GM12878 (cell line): ENCODE measurements around the gene PIM2. TPM values are rescaled to one million over a fixed set of nuclear protein-coding genes. Genes with fewer than 3 reads are reported as not detected.

Experiments used
- ATAC-seq: fragments of 200-7000 bp; cut with Tn5 transposase; 3 replicates; pipeline ENCODE4 v1.9.1; 2020; ENCODE audit warnings: mild to moderate bottlenecking, moderate library complexity
- BruUV-seq: library from RNA; stranded (reverse); fragments of 400-500 nt; replicated peaks from 2 replicates; lab custom pipeline; 2021; lab: Mats Ljungman, UMichigan
- CTCF ChIA-PET: fragments of 300-600 bp; sonication (Branson Sonifier 250); formaldehyde crosslinking; extraction: SDS; loops from one replicate; lab custom pipeline; 2021; ENCODE audit warnings: inconsistent platforms; lab: Yijun Ruan, JAX
- POLR2A ChIA-PET: fragments of 350-600 bp; formaldehyde crosslinking; extraction: SDS; loops from one replicate; lab custom pipeline; 2021; ENCODE audit warnings: inconsistent platforms; lab: Charles Lee
- RAD21 ChIA-PET: fragments of 300-600 bp; sonication (Branson Sonifier 250); formaldehyde crosslinking; loops from one replicate; lab custom pipeline; 2023; ENCODE audit warnings: antibody characterized with exemption; ENCODE audit not compliant: unreplicated experiment; lab: Charles Lee
- SMC1A ChIA-PET: fragments of 300-600 bp; sonication (Branson Sonifier 250); formaldehyde crosslinking; loops from one replicate; lab custom pipeline; 2023; ENCODE audit not compliant: unreplicated experiment, uncharacterized antibody; lab: Charles Lee
- DNase-seq: peaks from one replicate; pipeline ENCODE4 v3.0.0-alpha.2; 2011; ENCODE audit warnings: low read depth, low spot score
- FAIRE-seq: peaks from 3 replicates; lab custom pipeline; 2011; peaks lifted over from hg19 to GRCh38; lab: Jason Lieb, UNC
- H2AFZ ChIP-seq: 2 replicates; pipeline ENCODE4 v1.6.0; 2011; ENCODE audit warnings: low read depth, low read length, control low read depth; ENCODE audit not compliant: control insufficient read depth
- H3K27ac ChIP-seq: 2 replicates; pipeline ENCODE4 v1.5.1; 2011; ENCODE audit warnings: control low read depth; ENCODE audit not compliant: control insufficient read depth, insufficient read depth
- H3K27me3 ChIP-seq, 2 experiments: replicated peaks in 1 of 2; 2 replicates each; pipeline versions ENCODE4 v1.6.0 to v1.6.1; 2011; ENCODE audit warnings: low read length in 1 of 2; ENCODE audit not compliant: control insufficient read depth in 2 of 2, insufficient read depth in 2 of 2
- H3K36me3 ChIP-seq, 2 experiments: 2 replicates each; pipeline ENCODE4 v1.5.1; 2011; ENCODE audit warnings: low read length in 1 of 2; ENCODE audit not compliant: control insufficient read depth in 2 of 2, insufficient read depth in 2 of 2
- H3K4me1 ChIP-seq: 2 replicates; pipeline ENCODE4 v1.6.1; 2011; ENCODE audit warnings: mild to moderate bottlenecking, low read length, moderate library complexity, mixed read lengths; ENCODE audit not compliant: control insufficient read depth, insufficient read depth
- H3K4me2 ChIP-seq: 2 replicates; pipeline ENCODE4 v1.6.0; 2011; ENCODE audit warnings: control low read depth; ENCODE audit not compliant: control insufficient read depth, insufficient read depth
- H3K4me3 ChIP-seq: fragments of 200-600 bp; sonication (generic); 2 replicates; pipeline ENCODE4 v1.5.1; 2016
- H3K79me2 ChIP-seq: 2 replicates; pipeline ENCODE4 v1.6.0; 2011; ENCODE audit warnings: low read length; ENCODE audit not compliant: control insufficient read depth, insufficient read depth
- H3K9ac ChIP-seq: 2 replicates; pipeline ENCODE4 v1.8.0; 2011; ENCODE audit warnings: low read length, control low read depth, mixed read lengths; ENCODE audit not compliant: control insufficient read depth, insufficient read depth
- H3K9me3 ChIP-seq: replicated peaks from 3 replicates; pipeline ENCODE4 v1.5.1; 2011; ENCODE audit warnings: mild to moderate bottlenecking, low read length; ENCODE audit not compliant: control insufficient read depth, insufficient read depth
- H4K20me1 ChIP-seq: 2 replicates; pipeline ENCODE4 v1.6.0; 2011; ENCODE audit not compliant: control insufficient read depth, insufficient read depth
- CEBPZ ChIP-seq: fragments of 150-350 bp; IDR thresholded peaks from 2 replicates; pipeline ENCODE4 v1.6.1; 2016; ENCODE audit warnings: low read depth, low read length
- WGBS: methylation state at CpG from one replicate; pipeline ENCODE4 v1.1.6; 2016; ENCODE audit warnings: low lambda C conversion rate; ENCODE audit not compliant: insufficient replicate concordance, insufficient coverage; ENCODE audit errors: missing lambda C conversion rate; 5-methylcytosine and 5-hydroxymethylcytosine counted together
- in situ Hi-C: fragments of 300-500 bp; cut with MboI; formaldehyde crosslinking; loops from 9 replicates; pipeline ENCODE4 v1.14.3; 2018; ENCODE audit warnings: mixed read lengths
- intact Hi-C: fragments of 100-400 bp; cut with micrococcal nuclease; formaldehyde crosslinking; loops from one replicate; pipeline ENCODE4 v1.14.2; 2022; ENCODE audit not compliant: unreplicated experiment
- polyA plus RNA-seq, 11 experiments: library from polyadenylated mRNA; depleted of rRNA in 4 of 11; unstranded in 6 of 11; stranded (reverse) in 5 of 11; fragments of >200 nt; fragmentation: Nextera tagmentation in 4 of 11; fragmentation: Illumina TruSeq in 1 of 11; extraction: Ambion mirVana in 4 of 11; extraction: Trizol in 1 of 11; gene quantifications; 1 replicate in 1 of 11; 2 replicates in 10 of 11; pipeline versions ENCODE4 v1.2.1 to v1.2.3, GENCODE V29; 2011 to 2016; ENCODE audit warnings: inconsistent platforms in 2 of 11, missing spikeins in 2 of 11, low read depth in 1 of 11
- total RNA-seq, 4 experiments: library from RNA; depleted of rRNA in 3 of 4; stranded (reverse); fragments of >200 nt in 3 of 4; fragmentation: Illumina TruSeq in 1 of 4; extraction: Trizol in 1 of 4; gene quantifications; 2 replicates each; pipeline versions ENCODE4 v1.2.1 to v1.2.3, GENCODE V29; 2013 to 2021
- TF ChIP-seq, protein P1 (sequence below): IDR thresholded peaks from 2 replicates; pipeline ENCODE4 v1.6.1; 2012; ENCODE audit warnings: low read depth, low read length, improper control_type of control experiment

PIM2 gene
- total and polyA plus RNA-seq, 10 of the 15 experiments (the other 5 are each of a cell fraction or from before 2014, with no cell fraction given) = 19.2 to 96.8 (median 32.3) TPM

DNA sequence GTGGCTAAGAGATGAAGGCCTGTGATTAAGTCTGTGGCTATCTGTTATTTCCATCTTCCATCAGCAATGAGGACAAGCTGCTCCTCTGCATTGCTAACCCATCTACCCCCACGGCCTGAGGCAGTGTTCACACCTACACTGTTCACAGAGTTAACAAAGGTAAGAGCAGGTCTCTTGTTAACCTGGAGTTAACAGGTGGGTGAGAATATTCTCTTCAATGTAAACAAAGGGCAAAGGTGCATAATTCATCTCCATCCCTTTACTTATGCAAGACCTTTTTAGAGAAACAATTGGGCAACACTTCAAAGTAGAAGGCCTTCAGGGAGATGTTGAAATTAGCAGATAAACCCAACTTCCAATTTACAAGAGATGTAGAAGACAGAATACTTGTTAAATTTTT is 10.2 kb downstream of the PIM2 start (continued):
- TF ChIP-seq CEBPZ = no peak

GRCh38 chrX:48905090-48905790 is 13.6 kb downstream of the PIM2 start:
- Histone ChIP-seq H3K4me3 (no peak overlapping the region), H3K36me3 (peaks cover 4 to 5% of the 10 kb centered on the region in 2 experiments; a peak in 2 of 4 replicates), H3K27ac (no peak overlapping the region), H2AFZ (no peak overlapping the region), H3K4me2 (no peak overlapping the region), H4K20me1 (no peaks in the 10 kb centered on the region), H3K4me1 (no peaks in the 10 kb centered on the region), H3K9ac (no peak overlapping the region), H3K27me3 (no peaks in the 10 kb centered on the region), H3K79me2 (peaks cover under 1% of the 10 kb centered on the region; the same call in 1 of the 2 replicates), H3K9me3 (no peaks in the 10 kb centered on the region; the same call in 2 of the 3 replicates)
- ATAC-seq (no peak), FAIRE-seq (no peak), DNase-seq (no peak)
- intact Hi-C loops (no loop called here), in situ Hi-C loops (no loop called here)
- ChIA-PET POLR2A (no interaction called here), CTCF (no interaction called here), SMC1A (no interaction called here), RAD21 (no interaction called here)
- WGBS = 58% methylated on average over 18 of the region's 20 CpGs
- BruUV-seq = no TSS peak
- TF ChIP-seq, protein P1, sequence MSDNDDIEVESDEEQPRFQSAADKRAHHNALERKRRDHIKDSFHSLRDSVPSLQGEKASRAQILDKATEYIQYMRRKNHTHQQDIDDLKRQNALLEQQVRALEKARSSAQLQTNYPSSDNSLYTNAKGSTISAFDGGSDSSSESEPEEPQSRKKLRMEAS = no peak
